NT2/D1 (cell line): ENCODE measurements around the gene BSG.

Experiments
- SUZ12 ChIP-seq: IDR thresholded peaks from 2 replicates; pipeline ENCODE4 v1.6.1; 2011; ENCODE audit not compliant: insufficient read length, insufficient read depth; ENCODE audit errors: extremely low read depth
- YY1 ChIP-seq: IDR thresholded peaks from 2 replicates; pipeline ENCODE4 v1.6.1; 2011; ENCODE audit not compliant: insufficient read length, insufficient read depth
- ZNF274 ChIP-seq: IDR thresholded peaks from 2 replicates; pipeline ENCODE4 v1.6.1; 2011; ENCODE audit warnings: mild to moderate bottlenecking, low read depth, low read length

DNA sequence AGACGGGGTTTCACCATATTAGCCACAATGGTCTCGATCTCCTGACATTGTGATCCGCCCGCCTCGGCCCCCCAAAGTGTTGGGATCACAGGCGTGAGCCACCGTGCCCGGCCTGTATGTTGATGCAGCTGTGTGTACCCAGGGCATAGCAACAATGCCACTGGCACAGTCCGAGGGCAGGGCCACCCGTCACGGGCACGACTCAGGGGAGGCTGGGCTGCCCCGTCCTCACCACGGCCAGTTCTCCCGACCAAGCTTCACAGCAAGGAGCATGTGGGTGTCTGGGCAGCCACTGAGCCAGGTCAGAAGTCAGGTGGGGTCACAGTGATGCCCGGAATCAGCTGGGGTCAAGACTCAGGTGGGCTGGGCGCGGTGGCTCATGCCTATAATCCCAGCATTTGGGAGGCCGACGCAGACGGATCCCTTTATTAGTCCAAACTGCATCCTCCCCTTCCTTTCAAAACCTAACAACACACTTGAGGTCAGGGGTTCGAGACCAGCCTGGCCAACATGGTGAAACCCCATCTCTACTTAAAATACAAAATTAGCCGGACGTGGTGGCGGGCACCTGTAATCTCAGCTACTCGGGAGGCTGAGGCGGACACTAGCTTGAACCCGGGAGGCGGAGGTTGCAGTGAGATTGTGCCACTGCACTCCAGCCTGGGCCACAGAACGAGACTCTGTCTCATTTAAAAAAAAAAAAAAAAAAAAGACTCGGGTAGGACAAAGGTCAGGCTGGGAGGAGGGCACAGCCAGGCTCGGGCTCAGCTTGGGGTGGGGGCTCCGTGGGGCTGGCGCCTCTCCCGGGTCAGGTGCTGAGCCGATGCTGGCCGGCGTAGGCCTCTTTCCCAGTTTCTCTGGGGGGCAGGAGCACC, 42.0 kb upstream of the BSG start:
- no peak for TF ChIP-seq YY1
- TF ChIP-seq ZNF274, result no peak
- no peak for TF ChIP-seq SUZ12
